HepG2 (cell line): ENCODE measurements around the gene FAM229A. TPM values are rescaled to one million over a fixed set of nuclear protein-coding genes. Genes with fewer than 3 reads are reported as not detected.

Experiments used
- ATAC-seq: fragments of 200-7000 bp; cut with Tn5 transposase; 3 replicates; pipeline ENCODE4 v1.9.1; 2020; ENCODE audit warnings: mild to moderate bottlenecking, moderate library complexity
- BruUV-seq: library from RNA; stranded (reverse); fragments of 400-500 nt; replicated peaks from 2 replicates; lab custom pipeline; 2021; lab: Mats Ljungman, UMichigan
- CTCF ChIA-PET: fragments of 300-600 bp; formaldehyde crosslinking; extraction: SDS; loops from one replicate; lab custom pipeline; 2021; ENCODE audit warnings: low total read pairs, inconsistent platforms, low intra/inter-chr PET ratio; lab: Yijun Ruan, JAX
- POLR2A ChIA-PET: fragments of 350-600 bp; sonication (Branson Sonifier 250); formaldehyde crosslinking; loops from one replicate; lab custom pipeline; 2020; ENCODE audit warnings: antibody characterized with exemption, inconsistent platforms; lab: Yijun Ruan, JAX
- DNase-seq: peaks from one replicate; pipeline ENCODE4 v3.0.0-alpha.2; 2015; ENCODE audit warnings: low spot score
- FAIRE-seq: peaks from 3 replicates; lab custom pipeline; 2011; peaks lifted over from hg19 to GRCh38; lab: Jason Lieb, UNC
- H2AFZ ChIP-seq: one replicate; pipeline ENCODE4 v1.6.1; 2011; ENCODE audit warnings: low read length, inconsistent platforms
- H3K27ac ChIP-seq: fragments of 300-600 bp; 3 replicates; pipeline ENCODE4 v1.8.0; 2011; ENCODE audit warnings: mixed run types, mild to moderate bottlenecking, mixed read lengths, low read length, inconsistent platforms; ENCODE audit not compliant: insufficient read depth; ENCODE audit errors: extremely low read length
- H3K27me3 ChIP-seq, 2 experiments: fragments of 200-600 bp in 1 of 2; 2 replicates in 1 of 2; 3 replicates in 1 of 2; pipeline versions ENCODE4 v1.6.0 to v1.8.0; 2011; ENCODE audit warnings: low read length in 2 of 2, mild to moderate bottlenecking in 2 of 2, moderate library complexity in 2 of 2, inconsistent platforms in 1 of 2; ENCODE audit not compliant: insufficient read depth in 2 of 2, control insufficient read depth in 1 of 2
- H3K36me3 ChIP-seq, 2 experiments: fragments of 200-600 bp in 1 of 2; replicated peaks in 1 of 2; 2 replicates in 1 of 2; 3 replicates in 1 of 2; pipeline versions ENCODE4 v1.5.1 to v1.8.0; 2011; ENCODE audit warnings: low read length in 2 of 2, inconsistent platforms in 1 of 2; ENCODE audit not compliant: insufficient read depth in 2 of 2, control insufficient read depth in 1 of 2
- H3K4me1 ChIP-seq: 2 replicates; pipeline ENCODE4 v1.5.1; 2012; ENCODE audit warnings: low read length, inconsistent platforms; ENCODE audit not compliant: insufficient read depth
- H3K4me2 ChIP-seq: 2 replicates; pipeline ENCODE4 v1.6.0; 2011; ENCODE audit warnings: low read depth, low read length, inconsistent platforms
- H3K4me3 ChIP-seq, 3 experiments: fragments of 200-600 bp in 1 of 3; sonication (generic), shearing (Covaris generic) in 1 of 3; replicated peaks in 1 of 3; 2 replicates each; pipeline ENCODE4 v1.5.1; 2011 to 2016; ENCODE audit warnings: low read length in 3 of 3, inconsistent platforms in 2 of 3, low read depth in 2 of 3, mild to moderate bottlenecking in 2 of 3, control low read depth in 1 of 3, mixed read lengths in 1 of 3; ENCODE audit not compliant: insufficient read depth in 1 of 3
- H3K79me2 ChIP-seq: one replicate; pipeline ENCODE4 v1.6.1; 2011; ENCODE audit warnings: low read length, inconsistent platforms; ENCODE audit not compliant: insufficient read depth
- H3K9ac ChIP-seq: 2 replicates; pipeline ENCODE4 v1.6.0; 2011; ENCODE audit warnings: mild to moderate bottlenecking, low read depth, low read length, inconsistent platforms; ENCODE audit not compliant: insufficient read depth
- H3K9me3 ChIP-seq: 2 replicates; pipeline ENCODE4 v1.5.1; 2012; ENCODE audit warnings: mild to moderate bottlenecking, low read length
- H4K20me1 ChIP-seq: 2 replicates; pipeline ENCODE4 v1.6.0; 2011; ENCODE audit warnings: inconsistent platforms, mild to moderate bottlenecking, low read length, moderate library complexity; ENCODE audit not compliant: insufficient read depth
- AKAP8 ChIP-seq: sonication (generic); formaldehyde crosslinking; IDR thresholded peaks from 2 replicates; pipeline ENCODE4 v1.5.1; 2020; ENCODE audit warnings: mild to moderate bottlenecking, missing genetic modification reagents
- BORCS8-MEF2B ChIP-seq: sonication (generic); formaldehyde crosslinking; IDR thresholded peaks from 2 replicates; pipeline ENCODE4 v1.8.0; 2022; ENCODE audit warnings: mild to moderate bottlenecking, missing genetic modification reagents
- PCBP2 ChIP-seq: fragments of 200-400 bp; formaldehyde crosslinking; optimal IDR thresholded peaks from 2 replicates; pipeline ENCODE3; 2018; ENCODE audit warnings: low read length, low read depth; ENCODE audit not compliant: poor library complexity, severe bottlenecking
- PPARG ChIP-seq: conservative IDR thresholded peaks from 2 replicates; pipeline ENCODE4 v1.6.1; 2016; ENCODE audit warnings: missing biosample characterization, missing genetic modification reagents
- RCOR2 ChIP-seq: IDR thresholded peaks from 2 replicates; pipeline ENCODE4 v1.6.1; 2016; ENCODE audit warnings: missing biosample characterization, missing genetic modification reagents
- SP140L ChIP-seq: sonication (generic); formaldehyde crosslinking; IDR thresholded peaks from 2 replicates; pipeline ENCODE4 v1.4.0; 2020; ENCODE audit warnings: missing genetic modification reagents, borderline replicate concordance
- SP5 ChIP-seq: IDR thresholded peaks from 2 replicates; pipeline ENCODE4 v1.6.1; 2016; ENCODE audit warnings: low read depth, borderline replicate concordance
- TOE1 ChIP-seq: sonication (generic); formaldehyde crosslinking; IDR thresholded peaks from 2 replicates; pipeline ENCODE4 v1.4.0; 2020; ENCODE audit warnings: mild to moderate bottlenecking, missing genetic modification reagents
- ZFX ChIP-seq: sonication (generic); formaldehyde crosslinking; IDR thresholded peaks from 2 replicates; pipeline ENCODE4 v1.4.0; 2020; ENCODE audit warnings: mild to moderate bottlenecking, low read depth, missing genetic modification reagents, moderate library complexity
- ZKSCAN5 ChIP-seq: sonication (generic); formaldehyde crosslinking; IDR thresholded peaks from 2 replicates; pipeline ENCODE4 v1.5.1; 2020; ENCODE audit warnings: mild to moderate bottlenecking, missing genetic modification reagents
- ZNF160 ChIP-seq: sonication (generic); formaldehyde crosslinking; IDR thresholded peaks from 2 replicates; pipeline ENCODE4 v1.8.0; 2022; ENCODE audit warnings: mild to moderate bottlenecking, inconsistent platforms, missing genetic modification reagents
- ZNF530 ChIP-seq: sonication (generic); formaldehyde crosslinking; IDR thresholded peaks from 2 replicates; pipeline ENCODE4 v1.5.0; 2020; ENCODE audit warnings: low read depth, mild to moderate bottlenecking, missing genetic modification reagents
- WGBS: methylation state at CpG from one replicate; pipeline ENCODE4 v1.1.6; 2017; ENCODE audit warnings: low lambda C conversion rate; 5-methylcytosine and 5-hydroxymethylcytosine counted together
- in situ Hi-C: cut with HindIII; loops from 2 replicates; pipeline ENCODE4 v1.10.0; 2017; ENCODE audit warnings: low pct_unique_long_range_greater_than_20kb; ENCODE audit not compliant: extremely low pct_ligation_motif_present
- intact Hi-C: fragments of 100-400 bp; cut with micrococcal nuclease; formaldehyde crosslinking; loops from one replicate; pipeline ENCODE4 v1.10.0; 2022; ENCODE audit not compliant: unreplicated experiment
- polyA plus RNA-seq, 8 experiments: library from polyadenylated mRNA; depleted of rRNA in 3 of 8; stranded (reverse) in 7 of 8; unstranded in 1 of 8; fragments of >200 nt; fragmentation: Illumina TruSeq in 4 of 8; extraction: Trizol in 4 of 8; gene quantifications; 2 replicates each; pipeline versions ENCODE4 v1.2.1 to v1.2.3, GENCODE V29; 2011 to 2016; ENCODE audit warnings: low read depth in 4 of 8, missing spikeins in 1 of 8, mixed read lengths in 1 of 8; ENCODE audit not compliant: insufficient read depth in 1 of 8
- total RNA-seq, 5 experiments: library from RNA; depleted of rRNA; stranded (reverse); fragments of >200 nt; fragmentation: Illumina TruSeq; extraction: Trizol; gene quantifications; 2 replicates each; pipeline ENCODE4 v1.2.3, GENCODE V29; 2016; ENCODE audit warnings: low read depth in 1 of 5
- TF ChIP-seq, protein P1 (sequence below): sonication (generic); formaldehyde crosslinking; IDR thresholded peaks from 2 replicates; pipeline ENCODE4 v1.8.1; 2022; ENCODE audit warnings: mild to moderate bottlenecking, missing genetic modification reagents
- TF ChIP-seq, protein P2 (sequence below): sonication (generic); formaldehyde crosslinking; IDR thresholded peaks from 2 replicates; pipeline ENCODE4 v1.4.0; 2020; ENCODE audit warnings: low read depth, missing genetic modification reagents
- TF ChIP-seq, protein P3 (sequence below): sonication (generic); formaldehyde crosslinking; IDR thresholded peaks from 2 replicates; pipeline ENCODE4 v1.5.0; 2020; ENCODE audit warnings: mild to moderate bottlenecking, missing genetic modification reagents, borderline replicate concordance

Gene FAM229A
- total and polyA plus RNA-seq, 2 of the 13 experiments (the other 11 are each of a cell fraction or from before 2014, with no cell fraction given): 3.2 to 17.6 TPM

DNA sequence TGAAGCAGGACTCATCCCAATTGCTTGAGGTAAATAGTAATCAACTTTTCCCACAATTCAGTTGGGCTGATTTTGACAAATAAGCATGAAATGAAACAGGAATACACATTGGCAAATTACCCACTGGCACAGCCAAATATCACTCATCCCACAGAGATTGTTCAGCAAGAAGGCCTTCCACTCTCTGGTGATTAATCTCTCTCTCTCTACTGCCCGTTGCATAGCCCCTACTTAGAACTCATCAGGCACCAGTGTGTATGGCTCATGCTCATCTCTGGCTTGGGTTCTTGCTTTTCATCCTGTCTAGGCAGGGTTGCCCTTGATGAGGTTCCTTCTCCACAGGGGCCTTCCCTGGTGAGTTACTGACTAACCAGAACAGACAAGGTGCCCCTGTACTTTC is 30.9 kb upstream of the FAM229A start:
- DNase-seq (peak; percentile 13), ATAC-seq (no peak), FAIRE-seq (peak; percentile 49)
- Histone ChIP-seq H3K9me3 (no peaks in the 10 kb centered on the region), H4K20me1 (no peaks in the 10 kb centered on the region), H3K79me2 (peaks cover 44% of the 10 kb centered on the region), H3K36me3 (peaks cover 13 to 24% of the 10 kb centered on the region in 2 experiments; a peak in 4 of 5 replicates), H3K27ac (peak overlapping the region; percentile 96), H3K27me3 (no peaks in the 10 kb centered on the region; a peak in 1 of 5 replicates), H3K9ac (peak overlapping the region; percentile 97), H2AFZ (no peak overlapping the region), H3K4me2 (peak overlapping the region; percentile 80), H3K4me3 (peak overlapping the region; percentile 77 to 99 (median 91)), H3K4me1 (peaks cover 31% of the 10 kb centered on the region)
- CTCF ChIA-PET: no interaction called here
- intact Hi-C loops: loop anchor here (10.0 kb wide), 1 partner anchor 58 kb away; the partner anchor contains the start of gene MARCKSL1
- in situ Hi-C loops: no loop called here
- POLR2A ChIA-PET: interaction anchor here (1.4 to 3.0 kb wide), 8 partner anchors 15 to 213 kb away, joined by 3 to 37 read pairs (median 14); partner anchors contain the start of genes MARCKSL1 and TXLNA
- BruUV-seq: no TSS peak
- 58% methylated on average over 1 of the region's 1 CpG for WGBS
- TF ChIP-seq ZNF530 (CRISPR knock-in tag) (no peak), ZNF160 (no peak), ZFX (CRISPR knock-in tag) (no peak), PCBP2 (no peak), SP5 (CRISPR knock-in tag) (no peak), PPARG (CRISPR knock-in tag) (no peak), BORCS8-MEF2B (CRISPR knock-in tag) (no peak), SP140L (no peak), AKAP8 (no peak), TOE1 (CRISPR knock-in tag) (no peak), RCOR2 (CRISPR knock-in tag) (no peak), ZKSCAN5 (no peak)
- TF ChIP-seq, protein P1, sequence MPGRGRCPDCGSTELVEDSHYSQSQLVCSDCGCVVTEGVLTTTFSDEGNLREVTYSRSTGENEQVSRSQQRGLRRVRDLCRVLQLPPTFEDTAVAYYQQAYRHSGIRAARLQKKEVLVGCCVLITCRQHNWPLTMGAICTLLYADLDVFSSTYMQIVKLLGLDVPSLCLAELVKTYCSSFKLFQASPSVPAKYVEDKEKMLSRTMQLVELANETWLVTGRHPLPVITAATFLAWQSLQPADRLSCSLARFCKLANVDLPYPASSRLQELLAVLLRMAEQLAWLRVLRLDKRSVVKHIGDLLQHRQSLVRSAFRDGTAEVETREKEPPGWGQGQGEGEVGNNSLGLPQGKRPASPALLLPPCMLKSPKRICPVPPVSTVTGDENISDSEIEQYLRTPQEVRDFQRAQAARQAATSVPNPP (CRISPR knock-in tag): no peak
- TF ChIP-seq, protein P2, sequence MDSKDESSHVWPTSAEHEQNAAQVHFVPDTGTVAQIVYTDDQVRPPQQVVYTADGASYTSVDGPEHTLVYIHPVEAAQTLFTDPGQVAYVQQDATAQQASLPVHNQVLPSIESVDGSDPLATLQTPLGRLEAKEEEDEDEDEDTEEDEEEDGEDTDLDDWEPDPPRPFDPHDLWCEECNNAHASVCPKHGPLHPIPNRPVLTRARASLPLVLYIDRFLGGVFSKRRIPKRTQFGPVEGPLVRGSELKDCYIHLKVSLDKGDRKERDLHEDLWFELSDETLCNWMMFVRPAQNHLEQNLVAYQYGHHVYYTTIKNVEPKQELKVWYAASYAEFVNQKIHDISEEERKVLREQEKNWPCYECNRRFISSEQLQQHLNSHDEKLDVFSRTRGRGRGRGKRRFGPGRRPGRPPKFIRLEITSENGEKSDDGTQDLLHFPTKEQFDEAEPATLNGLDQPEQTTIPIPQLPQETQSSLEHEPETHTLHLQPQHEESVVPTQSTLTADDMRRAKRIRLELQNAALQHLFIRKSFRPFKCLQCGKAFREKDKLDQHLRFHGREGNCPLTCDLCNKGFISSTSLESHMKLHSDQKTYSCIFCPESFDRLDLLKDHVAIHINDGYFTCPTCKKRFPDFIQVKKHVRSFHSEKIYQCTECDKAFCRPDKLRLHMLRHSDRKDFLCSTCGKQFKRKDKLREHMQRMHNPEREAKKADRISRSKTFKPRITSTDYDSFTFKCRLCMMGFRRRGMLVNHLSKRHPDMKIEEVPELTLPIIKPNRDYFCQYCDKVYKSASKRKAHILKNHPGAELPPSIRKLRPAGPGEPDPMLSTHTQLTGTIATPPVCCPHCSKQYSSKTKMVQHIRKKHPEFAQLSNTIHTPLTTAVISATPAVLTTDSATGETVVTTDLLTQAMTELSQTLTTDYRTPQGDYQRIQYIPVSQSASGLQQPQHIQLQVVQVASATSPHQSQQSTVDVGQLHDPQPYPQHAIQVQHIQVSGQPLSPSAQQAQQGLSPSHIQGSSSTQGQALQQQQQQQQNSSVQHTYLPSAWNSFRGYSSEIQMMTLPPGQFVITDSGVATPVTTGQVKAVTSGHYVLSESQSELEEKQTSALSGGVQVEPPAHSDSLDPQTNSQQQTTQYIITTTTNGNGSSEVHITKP (CRISPR knock-in tag): no peak
- TF ChIP-seq, protein P3, sequence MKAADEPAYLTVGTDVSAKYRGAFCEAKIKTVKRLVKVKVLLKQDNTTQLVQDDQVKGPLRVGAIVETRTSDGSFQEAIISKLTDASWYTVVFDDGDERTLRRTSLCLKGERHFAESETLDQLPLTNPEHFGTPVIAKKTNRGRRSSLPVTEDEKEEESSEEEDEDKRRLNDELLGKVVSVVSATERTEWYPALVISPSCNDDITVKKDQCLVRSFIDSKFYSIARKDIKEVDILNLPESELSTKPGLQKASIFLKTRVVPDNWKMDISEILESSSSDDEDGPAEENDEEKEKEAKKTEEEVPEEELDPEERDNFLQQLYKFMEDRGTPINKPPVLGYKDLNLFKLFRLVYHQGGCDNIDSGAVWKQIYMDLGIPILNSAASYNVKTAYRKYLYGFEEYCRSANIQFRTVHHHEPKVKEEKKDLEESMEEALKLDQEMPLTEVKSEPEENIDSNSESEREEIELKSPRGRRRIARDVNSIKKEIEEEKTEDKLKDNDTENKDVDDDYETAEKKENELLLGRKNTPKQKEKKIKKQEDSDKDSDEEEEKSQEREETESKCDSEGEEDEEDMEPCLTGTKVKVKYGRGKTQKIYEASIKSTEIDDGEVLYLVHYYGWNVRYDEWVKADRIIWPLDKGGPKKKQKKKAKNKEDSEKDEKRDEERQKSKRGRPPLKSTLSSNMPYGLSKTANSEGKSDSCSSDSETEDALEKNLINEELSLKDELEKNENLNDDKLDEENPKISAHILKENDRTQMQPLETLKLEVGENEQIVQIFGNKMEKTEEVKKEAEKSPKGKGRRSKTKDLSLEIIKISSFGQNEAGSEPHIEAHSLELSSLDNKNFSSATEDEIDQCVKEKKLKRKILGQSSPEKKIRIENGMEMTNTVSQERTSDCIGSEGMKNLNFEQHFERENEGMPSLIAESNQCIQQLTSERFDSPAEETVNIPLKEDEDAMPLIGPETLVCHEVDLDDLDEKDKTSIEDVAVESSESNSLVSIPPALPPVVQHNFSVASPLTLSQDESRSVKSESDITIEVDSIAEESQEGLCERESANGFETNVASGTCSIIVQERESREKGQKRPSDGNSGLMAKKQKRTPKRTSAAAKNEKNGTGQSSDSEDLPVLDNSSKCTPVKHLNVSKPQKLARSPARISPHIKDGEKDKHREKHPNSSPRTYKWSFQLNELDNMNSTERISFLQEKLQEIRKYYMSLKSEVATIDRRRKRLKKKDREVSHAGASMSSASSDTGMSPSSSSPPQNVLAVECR (CRISPR knock-in tag): no peak
